Stimulated activated CD8-positive, alpha-beta memory T cell treated with anti-CD3 and anti-CD28 coated beads, Interleukin-15, amount 100 ng/mL, for 4 hours (primary cell): Measurements from ENCODE around the gene GUCA2B.

Experiments
- DNase-seq, 2 donors: peaks; one replicate each; pipeline ENCODE4 v3.0.0-alpha.2; 2020; ENCODE audit warnings: low read depth in 2 of 2

GUCA2B gene

GRCh38 chr1:42152907-42153600, at the start of gene GUCA2B:
TSS of gene GUCA2B (plus strand) at chr1:42153410. CDS start at chr1:42153451, 41 bp downstream.
- DNase-seq = no peak

- DNase-seq = no peak
These were observed 48.2 kb upstream of the GUCA2B start for GRCh38 chr1:42105025-42105424.

- no peak for DNase-seq
These were observed 44.9 kb upstream of the GUCA2B start for GRCh38 chr1:42108309-42108708.

- DNase-seq = no peak
These were observed 43.6 kb upstream of the GUCA2B start for GRCh38 chr1:42109600-42109999.

GRCh38 chr1:42114229-42114628, 39.0 kb upstream of the GUCA2B start:
- DNase-seq = no peak

- DNase-seq = no peak
These were observed 36.0 kb upstream of the GUCA2B start for GRCh38 chr1:42117214-42117613.

- DNase-seq = no peak
These were observed 35.1 kb upstream of the GUCA2B start for GRCh38 chr1:42118125-42118524.

- no peak for DNase-seq
These were observed 30.8 kb upstream of the GUCA2B start for GRCh38 chr1:42122408-42122807.

- DNase-seq = no peak
These were observed 27.7 kb upstream of the GUCA2B start for GRCh38 chr1:42125552-42125951.

GRCh38 chr1:42127767-42128166, 25.4 kb upstream of the GUCA2B start:
- no peak for DNase-seq

- no peak for DNase-seq
These were observed 24.7 kb upstream of the GUCA2B start for GRCh38 chr1:42128499-42128898.

- DNase-seq = no peak
These were observed 24.2 kb upstream of the GUCA2B start for GRCh38 chr1:42128964-42129363.

- DNase-seq = no peak
These were observed 23.0 kb upstream of the GUCA2B start for GRCh38 chr1:42130061-42130660.

- DNase-seq = no peak
These were observed 19.8 kb upstream of the GUCA2B start for GRCh38 chr1:42133390-42133789.

- no peak for DNase-seq
These were observed 19.2 kb upstream of the GUCA2B start for GRCh38 chr1:42133809-42134526.

- no peak for DNase-seq
These were observed 17.8 kb upstream of the GUCA2B start for GRCh38 chr1:42135426-42135825.

- DNase-seq = no peak
These were observed 16.7 kb upstream of the GUCA2B start for GRCh38 chr1:42136466-42136865.

GRCh38 chr1:42137766-42138165, 15.4 kb upstream of the GUCA2B start:
- no peak for DNase-seq

GRCh38 chr1:42138586-42138985, 14.6 kb upstream of the GUCA2B start:
- DNase-seq = no peak

- DNase-seq = no peak
These were observed 13.8 kb upstream of the GUCA2B start for GRCh38 chr1:42139444-42139843.

- DNase-seq = no peak
These were observed 13.0 kb upstream of the GUCA2B start for GRCh38 chr1:42140191-42140590.

GRCh38 chr1:42141978-42142377, 11.2 kb upstream of the GUCA2B start:
- DNase-seq = no peak
